ENCODE measurements around the gene LRRC41. TPM values are rescaled to one million over a fixed set of nuclear protein-coding genes. Genes with fewer than 3 reads are reported as not detected.

Gene LRRC41
- polyA plus RNA-seq, 4 donors, result 20.8 to 64.3 (median 30.1) TPM

- FAIRE-seq, result no peak
- Histone ChIP-seq H3K9me3 (ENCODE audit: control insufficient read depth in 2 of 2, insufficient read depth in 1 of 2, low read depth in 1 of 2, low read length in 1 of 2) (no peaks in the 10 kb centered on the region), H3K27ac (ENCODE audit: low read depth in 1 of 3, low read length in 2 of 3) (no peak overlapping the region), H3K4me3 (ENCODE audit: low read depth in 1 of 3, low read length in 3 of 3) (no peak overlapping the region), H3K4me1 (ENCODE audit: control insufficient read depth in 3 of 3, insufficient read depth in 2 of 3, low read depth in 1 of 3, low read length in 2 of 3) (no peaks in the 10 kb centered on the region), H3K36me3 (ENCODE audit: control insufficient read depth in 3 of 3, insufficient read depth in 2 of 3, low read depth in 1 of 3, low read length in 3 of 3) (peaks cover 6 to 35% (median 15%) of the 10 kb centered on the region in 3 donors), H3K27me3 (ENCODE audit: control insufficient read depth in 3 of 3, insufficient read depth in 3 of 3, low read length in 3 of 3) (no peaks in the 10 kb centered on the region)
- WGBS, 3 donors, result 83 to 100% (median 96%) methylated on average over 1 of the region's 1 CpG
- DNase-seq, result no peak
These were observed 13.9 kb upstream of the LRRC41 start for GRCh38 chr1:46317323-46317722.

- H3K27ac ChIP-seq (ENCODE audit: low read depth in 1 of 3, low read length in 2 of 3), result no peak overlapping the region
- H3K4me3 ChIP-seq (ENCODE audit: low read depth in 1 of 3, low read length in 3 of 3), result no peak overlapping the region
- no peaks in the 10 kb centered on the region for H3K4me1 ChIP-seq (ENCODE audit: control insufficient read depth in 3 of 3, insufficient read depth in 2 of 3, low read depth in 1 of 3, low read length in 2 of 3)
- WGBS, 3 donors, result 87 to 96% (median 92%) methylated on average over 3 of the region's 3 CpGs
- peaks cover 9 to 50% (median 16%) of the 10 kb centered on the region in 3 donors for H3K36me3 ChIP-seq (ENCODE audit: control insufficient read depth in 3 of 3, insufficient read depth in 2 of 3, low read depth in 1 of 3, low read length in 3 of 3)
- no peaks in the 10 kb centered on the region for H3K9me3 ChIP-seq (ENCODE audit: control insufficient read depth in 2 of 2, insufficient read depth in 1 of 2, low read depth in 1 of 2, low read length in 1 of 2)
- FAIRE-seq, result no peak
- no peak for DNase-seq
- H3K27me3 ChIP-seq (ENCODE audit: control insufficient read depth in 3 of 3, insufficient read depth in 3 of 3, low read length in 3 of 3), result no peaks in the 10 kb centered on the region
These were observed 12.4 kb upstream of the LRRC41 start for GRCh38 chr1:46315669-46316403.

- Histone ChIP-seq H3K9me3 (ENCODE audit: control insufficient read depth in 2 of 2, insufficient read depth in 1 of 2, low read depth in 1 of 2, low read length in 1 of 2) (no peaks in the 10 kb centered on the region), H3K27me3 (ENCODE audit: control insufficient read depth in 3 of 3, insufficient read depth in 3 of 3, low read length in 3 of 3) (no peaks in the 10 kb centered on the region), H3K4me3 (ENCODE audit: low read depth in 1 of 3, low read length in 3 of 3) (no peak overlapping the region), H3K27ac (ENCODE audit: low read depth in 1 of 3, low read length in 2 of 3) (no peak overlapping the region), H3K36me3 (ENCODE audit: control insufficient read depth in 3 of 3, insufficient read depth in 2 of 3, low read depth in 1 of 3, low read length in 3 of 3) (peaks cover 11 to 67% (median 16%) of the 10 kb centered on the region in 3 donors), H3K4me1 (ENCODE audit: control insufficient read depth in 3 of 3, insufficient read depth in 2 of 3, low read depth in 1 of 3, low read length in 2 of 3) (no peaks in the 10 kb centered on the region)
- 94 to 99% (median 98%) methylated on average over 4 of the region's 4 CpGs for WGBS, 3 donors
- no peak for FAIRE-seq
- no peak for DNase-seq
These were observed 6.9 kb upstream of the LRRC41 start for GRCh38 chr1:46310321-46310720.

GRCh38 chr1:46309401-46310159 lies 6.2 kb upstream of the LRRC41 start:
- 90 to 93% (median 93%) methylated on average over 16 of the region's 16 CpGs for WGBS, 3 donors
- FAIRE-seq, result no peak
- Histone ChIP-seq H3K4me3 (ENCODE audit: low read depth in 1 of 3, low read length in 3 of 3) (no peak overlapping the region), H3K27ac (ENCODE audit: low read depth in 1 of 3, low read length in 2 of 3) (no peak overlapping the region), H3K9me3 (ENCODE audit: control insufficient read depth in 2 of 2, insufficient read depth in 1 of 2, low read depth in 1 of 2, low read length in 1 of 2) (no peaks in the 10 kb centered on the region), H3K36me3 (ENCODE audit: control insufficient read depth in 3 of 3, insufficient read depth in 2 of 3, low read depth in 1 of 3, low read length in 3 of 3) (peaks cover 11 to 67% (median 14%) of the 10 kb centered on the region in 3 donors), H3K4me1 (ENCODE audit: control insufficient read depth in 3 of 3, insufficient read depth in 2 of 3, low read depth in 1 of 3, low read length in 2 of 3) (no peaks in the 10 kb centered on the region), H3K27me3 (ENCODE audit: control insufficient read depth in 3 of 3, insufficient read depth in 3 of 3, low read length in 3 of 3) (no peaks in the 10 kb centered on the region)
- no peak for DNase-seq

GRCh38 chr1:46306159-46306530 lies 2.7 kb upstream of the LRRC41 start:
- Histone ChIP-seq H3K27me3 (ENCODE audit: control insufficient read depth in 3 of 3, insufficient read depth in 3 of 3, low read length in 3 of 3) (no peaks in the 10 kb centered on the region), H3K27ac (ENCODE audit: low read depth in 1 of 3, low read length in 2 of 3) (no peak overlapping the region), H3K36me3 (ENCODE audit: control insufficient read depth in 3 of 3, insufficient read depth in 2 of 3, low read depth in 1 of 3, low read length in 3 of 3) (peaks cover 5 to 37% (median 6%) of the 10 kb centered on the region in 3 donors), H3K4me3 (ENCODE audit: low read depth in 1 of 3, low read length in 3 of 3) (no peak overlapping the region), H3K4me1 (ENCODE audit: control insufficient read depth in 3 of 3, insufficient read depth in 2 of 3, low read depth in 1 of 3, low read length in 2 of 3) (peaks cover 0 to 4% (median 1%) of the 10 kb centered on the region in 3 donors), H3K9me3 (ENCODE audit: control insufficient read depth in 2 of 2, insufficient read depth in 1 of 2, low read depth in 1 of 2, low read length in 1 of 2) (no peaks in the 10 kb centered on the region)
- 82 to 92% (median 91%) methylated on average over 8 of the region's 8 CpGs for WGBS, 3 donors
- no peak for DNase-seq
- no peak for FAIRE-seq

GRCh38 chr1:46303872-46304326 lies 483 bp upstream of the LRRC41 start:
- no peak for DNase-seq
- Histone ChIP-seq H3K9me3 (ENCODE audit: control insufficient read depth in 2 of 2, insufficient read depth in 1 of 2, low read depth in 1 of 2, low read length in 1 of 2) (no peaks in the 10 kb centered on the region), H3K27ac (ENCODE audit: low read depth in 1 of 3, low read length in 2 of 3) (peak overlapping the region; percentile 82 to 95 (median 95))

GRCh38 chr1:46302641-46303037 lies 777 bp downstream of the LRRC41 start:
- Histone ChIP-seq H3K27me3 (ENCODE audit: control insufficient read depth in 3 of 3, insufficient read depth in 3 of 3, low read length in 3 of 3) (no peaks in the 10 kb centered on the region), H3K36me3 (ENCODE audit: control insufficient read depth in 3 of 3, insufficient read depth in 2 of 3, low read depth in 1 of 3, low read length in 3 of 3) (peaks cover 0 to 12% (median 0%) of the 10 kb centered on the region in 3 donors), H3K4me3 (ENCODE audit: low read depth in 1 of 3, low read length in 3 of 3) (peak overlapping the region; percentile 72 to 100 (median 85)), H3K27ac (ENCODE audit: low read depth in 1 of 3, low read length in 2 of 3) (peak overlapping the region; percentile 86 to 95 (median 95)), H3K4me1 (ENCODE audit: control insufficient read depth in 3 of 3, insufficient read depth in 2 of 3, low read depth in 1 of 3, low read length in 2 of 3) (peaks cover 0 to 19% (median 5%) of the 10 kb centered on the region in 3 donors), H3K9me3 (ENCODE audit: control insufficient read depth in 2 of 2, insufficient read depth in 1 of 2, low read depth in 1 of 2, low read length in 1 of 2) (no peaks in the 10 kb centered on the region)
- DNase-seq (peak; percentile 36 to 84), FAIRE-seq (no peak)
- 0 to 1% (median 0%) methylated on average over 24 to 32 of the region's 32 CpGs for WGBS, 3 donors

More at GRCh38 chr1:46303872-46304326, 483 bp upstream of the LRRC41 start:
- H3K36me3 ChIP-seq (ENCODE audit: control insufficient read depth in 3 of 3, insufficient read depth in 2 of 3, low read depth in 1 of 3, low read length in 3 of 3), result peaks cover 0 to 18% (median 2%) of the 10 kb centered on the region in 3 donors
- peak overlapping the region; percentile 76 to 85 (median 84) for H3K4me3 ChIP-seq (ENCODE audit: low read depth in 1 of 3, low read length in 3 of 3)
- H3K4me1 ChIP-seq (ENCODE audit: control insufficient read depth in 3 of 3, insufficient read depth in 2 of 3, low read depth in 1 of 3, low read length in 2 of 3), result peaks cover 0 to 16% (median 5%) of the 10 kb centered on the region in 3 donors
- H3K27me3 ChIP-seq (ENCODE audit: control insufficient read depth in 3 of 3, insufficient read depth in 3 of 3, low read length in 3 of 3), result no peaks in the 10 kb centered on the region
- FAIRE-seq, result no peak
- 0% methylated on average over 14 of the region's 14 CpGs for WGBS, 3 donors

GRCh38 chr1:46301808-46302640 lies 1.4 kb downstream of the LRRC41 start:
- Histone ChIP-seq H3K9me3 (ENCODE audit: control insufficient read depth in 2 of 2, insufficient read depth in 1 of 2, low read depth in 1 of 2, low read length in 1 of 2) (no peaks in the 10 kb centered on the region), H3K36me3 (ENCODE audit: control insufficient read depth in 3 of 3, insufficient read depth in 2 of 3, low read depth in 1 of 3, low read length in 3 of 3) (peaks cover 0 to 15% (median 4%) of the 10 kb centered on the region in 3 donors), H3K4me1 (ENCODE audit: control insufficient read depth in 3 of 3, insufficient read depth in 2 of 3, low read depth in 1 of 3, low read length in 2 of 3) (peaks cover 0 to 19% (median 5%) of the 10 kb centered on the region in 3 donors), H3K27ac (ENCODE audit: low read depth in 1 of 3, low read length in 2 of 3) (peak overlapping the region; percentile 86 to 95 (median 95)), H3K27me3 (ENCODE audit: control insufficient read depth in 3 of 3, insufficient read depth in 3 of 3, low read length in 3 of 3) (no peaks in the 10 kb centered on the region), H3K4me3 (ENCODE audit: low read depth in 1 of 3, low read length in 3 of 3) (peak overlapping the region; percentile 72 to 100 (median 85))
- 0 to 1% (median 1%) methylated on average over 58 to 79 of the region's 79 CpGs for WGBS, 3 donors
- FAIRE-seq (no peak), DNase-seq (peak; percentile 47 to 88)

All from small intestine (tissue), 7 donors.